Inferior parietal cortex (tissue), 1 donor: ENCODE results near the gene ACCSL.

ENCODE experiments used
- DNase-seq: peaks from one replicate; pipeline ENCODE4 v3.0.0-alpha.2; 2016; ENCODE audit errors: extremely low spot score

ACCSL gene

GRCh38 chr11:44047931-44048431, at the start of gene ACCSL:
TSS of gene ACCSL (plus strand) at chr11:44047981. CDS start at chr11:44048037, 56 bp downstream.
- peak; percentile 13 for DNase-seq

DNA sequence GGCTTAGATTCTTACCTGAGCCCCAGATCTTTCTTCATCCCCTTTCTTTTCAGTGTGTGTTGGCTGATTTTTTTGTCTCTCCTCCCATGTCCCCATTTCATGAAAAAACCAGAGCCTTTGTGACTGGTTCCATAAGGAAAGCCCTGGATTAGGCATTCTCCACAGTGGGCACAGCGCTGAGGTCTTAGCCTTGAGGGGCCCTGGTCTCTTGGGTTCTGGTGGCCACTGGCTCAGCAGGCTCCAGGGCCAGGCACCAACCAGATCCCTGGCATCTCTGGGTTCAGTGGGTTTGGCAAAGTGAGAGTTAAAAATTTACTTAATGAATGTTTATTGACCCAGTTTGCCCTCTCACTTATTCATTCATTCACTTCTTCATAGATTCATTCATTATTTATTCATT, 49.5 kb upstream of the ACCSL start:
- DNase-seq, result no peak

GRCh38 chr11:44000731-44001130, 47.0 kb upstream of the ACCSL start:
- no peak for DNase-seq

GRCh38 chr11:44002191-44003093, 45.3 kb upstream of the ACCSL start:
- no peak for DNase-seq

- no peak for DNase-seq
Measured at GRCh38 chr11:44003736-44004451, 43.9 kb upstream of the ACCSL start.

DNA sequence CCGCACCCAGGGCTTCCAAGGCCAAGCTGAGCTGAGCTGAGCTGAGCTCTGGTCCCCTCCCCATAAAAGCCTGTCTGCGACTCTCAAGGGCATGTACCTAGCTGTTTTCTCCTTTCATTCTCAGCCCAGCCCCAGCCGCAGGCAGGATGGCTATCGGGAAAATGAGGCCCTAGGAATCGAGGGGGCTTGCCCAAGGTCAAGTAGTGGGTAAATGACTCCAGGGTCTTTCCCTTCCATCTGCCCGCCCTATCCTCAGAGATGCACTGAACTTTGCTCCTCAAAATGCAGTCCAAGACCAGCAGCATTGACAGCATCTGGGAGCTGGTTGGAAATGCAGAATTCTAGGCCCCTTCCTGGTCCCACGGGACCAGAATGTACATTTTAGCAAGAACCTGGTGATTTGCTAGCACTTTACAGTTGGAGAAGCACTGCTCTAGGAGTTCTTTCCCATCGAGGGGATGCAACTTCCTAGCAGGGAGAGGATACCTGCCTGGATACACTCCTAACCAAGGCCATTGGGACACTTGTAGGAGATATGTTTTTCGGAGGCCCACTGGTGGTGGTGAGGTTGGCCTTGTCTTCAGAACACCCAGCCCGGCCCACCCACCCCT, 43.2 kb upstream of the ACCSL start:
- no peak for DNase-seq

DNA sequence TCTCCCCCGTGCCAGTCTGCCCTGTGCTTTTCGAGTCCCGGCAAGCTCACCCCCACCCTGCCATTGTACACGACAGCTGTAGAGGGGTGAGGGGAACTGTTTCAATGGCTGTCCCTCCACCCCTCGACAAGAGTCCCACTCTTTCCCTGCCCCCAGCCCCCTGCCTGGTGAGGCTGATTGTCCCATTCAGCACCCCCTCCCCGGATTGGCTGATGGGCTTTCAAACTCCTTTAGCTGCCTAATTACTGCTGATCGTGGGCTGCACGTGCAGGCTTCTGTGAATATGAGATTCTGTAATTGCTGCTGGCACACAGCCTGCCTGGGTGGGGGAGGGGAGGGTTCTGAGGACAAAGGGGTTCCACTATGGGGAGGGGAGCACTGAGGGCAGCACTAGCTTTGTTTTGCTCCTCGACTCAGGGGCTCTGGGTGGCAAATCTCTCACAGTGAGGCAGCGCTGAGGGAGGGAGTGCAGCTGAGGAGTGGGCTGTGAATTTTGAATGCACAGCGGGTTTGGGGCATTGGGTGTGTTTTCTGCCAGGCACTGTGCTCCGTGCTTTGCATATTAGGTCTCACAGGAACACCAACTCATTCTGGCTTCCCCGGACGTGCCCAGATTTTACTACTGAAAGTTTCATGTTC, 42.6 kb upstream of the ACCSL start:
- DNase-seq, result no peak

- DNase-seq, result no peak
Measured at GRCh38 chr11:44005956-44006355, 41.8 kb upstream of the ACCSL start.

DNA sequence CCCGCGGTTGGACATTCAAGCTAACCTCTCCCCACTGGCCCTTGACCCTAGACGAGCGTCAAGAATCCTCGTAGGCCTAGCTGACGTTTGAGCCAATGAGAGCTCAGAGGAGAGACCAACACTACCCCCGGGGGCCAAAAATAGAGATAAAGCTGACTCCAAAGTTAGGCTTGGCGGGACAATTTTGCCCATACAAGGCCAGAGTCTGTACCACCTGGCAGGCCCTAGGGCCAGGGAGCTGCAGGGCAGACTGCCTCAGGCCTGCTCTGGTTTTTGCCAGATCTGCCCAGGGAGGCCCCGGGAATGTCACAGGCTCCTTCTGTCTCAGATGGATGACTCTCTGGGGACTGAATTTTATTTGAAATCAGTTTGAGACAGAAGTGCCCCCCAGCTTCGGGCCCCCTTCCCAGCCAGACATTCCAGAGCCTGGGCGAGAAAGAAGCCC, 40.8 kb upstream of the ACCSL start:
- DNase-seq, result no peak

- no peak for DNase-seq
Measured at GRCh38 chr11:44007481-44008087, 40.2 kb upstream of the ACCSL start.

DNA sequence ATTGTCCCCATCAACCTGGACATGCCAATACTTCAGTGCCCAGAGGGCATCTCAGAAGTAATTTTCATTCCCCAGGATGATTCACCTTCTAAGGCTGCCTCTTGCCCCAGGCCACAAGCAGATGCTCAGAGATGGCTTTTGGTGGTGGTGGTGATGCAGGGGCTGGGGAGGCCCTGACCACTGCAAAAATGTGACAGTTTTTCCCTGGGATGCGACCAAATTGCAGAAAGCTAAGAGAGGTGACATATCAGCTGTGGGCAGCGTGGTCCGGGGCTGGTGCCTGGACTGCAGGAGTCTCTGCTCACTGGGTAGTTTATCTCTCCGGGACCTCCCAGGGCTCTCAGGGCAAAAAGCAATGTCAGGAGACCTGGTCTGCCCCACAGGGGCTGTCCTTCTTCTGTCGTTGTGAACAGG, 39.7 kb upstream of the ACCSL start:
- DNase-seq, result no peak

- DNase-seq, result no peak
Measured at GRCh38 chr11:44008698-44009097, 39.1 kb upstream of the ACCSL start.

DNA sequence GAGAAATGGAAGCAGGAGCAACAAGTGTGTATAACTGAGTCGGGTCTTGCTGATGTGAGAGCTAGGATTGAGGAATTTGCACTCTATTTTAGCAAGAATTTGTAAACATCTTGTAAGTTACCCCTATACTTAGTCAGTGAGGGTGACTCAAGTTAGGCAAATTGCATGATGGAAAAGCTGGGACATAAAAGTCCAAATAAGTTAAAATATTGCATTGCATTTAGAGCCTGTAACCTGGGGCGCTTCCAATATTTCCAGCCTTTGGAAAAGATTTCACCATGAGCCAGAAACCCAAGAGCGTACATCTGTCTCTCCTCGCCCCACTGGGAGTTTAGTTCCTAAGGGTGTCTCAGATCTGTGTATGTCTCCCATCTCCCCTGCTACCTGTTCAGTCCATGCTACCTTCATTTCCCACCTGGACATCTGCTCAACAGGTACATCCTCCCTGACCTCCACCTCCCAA, 37.0 kb upstream of the ACCSL start:
- no peak for DNase-seq

DNA sequence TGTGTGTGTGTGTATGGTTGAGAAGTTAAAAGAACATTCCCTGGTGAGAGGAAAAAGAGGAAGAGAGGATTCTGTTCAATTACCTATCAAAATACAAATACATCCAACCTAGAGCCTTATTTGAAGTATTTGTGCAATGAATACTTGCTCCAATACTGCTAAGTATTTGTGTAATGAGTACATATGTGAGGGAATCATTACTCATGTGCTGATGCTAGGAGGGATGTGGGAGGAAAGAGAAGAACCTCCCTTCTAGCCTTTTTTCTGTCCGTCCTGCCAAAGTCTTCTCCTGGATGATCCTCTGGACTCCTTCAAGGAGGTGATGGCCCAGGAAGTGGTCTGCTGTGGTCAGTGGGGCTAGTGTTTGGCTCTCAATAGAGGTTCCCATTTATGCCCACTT, 36.0 kb upstream of the ACCSL start:
- DNase-seq, result no peak

- no peak for DNase-seq
Measured at GRCh38 chr11:44014968-44015623, 32.7 kb upstream of the ACCSL start.

DNA sequence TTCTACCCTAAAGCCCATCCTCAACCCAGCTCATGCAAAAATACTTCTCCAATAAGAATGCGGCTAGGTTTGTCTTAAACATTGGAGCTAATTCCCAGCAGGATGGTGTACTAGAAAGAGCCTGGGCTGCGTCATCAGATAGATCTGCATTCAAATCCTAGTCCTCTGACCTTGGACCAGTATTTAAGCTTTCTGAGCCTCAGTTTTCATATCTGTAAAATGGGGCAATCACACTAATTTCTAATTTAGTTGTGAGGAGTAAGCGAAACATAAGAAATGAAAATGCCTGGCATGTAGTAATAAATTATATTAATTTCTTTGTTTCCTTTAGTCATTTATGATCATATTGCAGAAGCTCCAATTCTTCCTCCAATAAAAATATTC, 32.2 kb upstream of the ACCSL start:
- no peak for DNase-seq

- no peak for DNase-seq
Measured at GRCh38 chr11:44016131-44016530, 31.6 kb upstream of the ACCSL start.

- no peak for DNase-seq
Measured at GRCh38 chr11:44016546-44017442, 31.0 kb upstream of the ACCSL start.

- no peak for DNase-seq
Measured at GRCh38 chr11:44017443-44018126, 30.2 kb upstream of the ACCSL start.
